Lower leg skin (tissue), 3 donors: Measurements from ENCODE around the gene LBHD1.

Source experiments
- CTCF ChIP-seq, 3 donors: fragments of 450-650 bp; IDR thresholded peaks; one replicate each; pipeline ENCODE4 v1.5.1; 2016; ENCODE audit warnings: antibody characterized with exemption in 3 of 3, mild to moderate bottlenecking in 3 of 3, moderate library complexity in 2 of 3
- POLR2A ChIP-seq, 2 donors: fragments of 450-650 bp; IDR thresholded peaks; one replicate each; pipeline ENCODE4 v1.6.1; 2016 to 2017; ENCODE audit warnings: antibody characterized with exemption in 2 of 2, mild to moderate bottlenecking in 1 of 2, moderate library complexity in 1 of 2

DNA sequence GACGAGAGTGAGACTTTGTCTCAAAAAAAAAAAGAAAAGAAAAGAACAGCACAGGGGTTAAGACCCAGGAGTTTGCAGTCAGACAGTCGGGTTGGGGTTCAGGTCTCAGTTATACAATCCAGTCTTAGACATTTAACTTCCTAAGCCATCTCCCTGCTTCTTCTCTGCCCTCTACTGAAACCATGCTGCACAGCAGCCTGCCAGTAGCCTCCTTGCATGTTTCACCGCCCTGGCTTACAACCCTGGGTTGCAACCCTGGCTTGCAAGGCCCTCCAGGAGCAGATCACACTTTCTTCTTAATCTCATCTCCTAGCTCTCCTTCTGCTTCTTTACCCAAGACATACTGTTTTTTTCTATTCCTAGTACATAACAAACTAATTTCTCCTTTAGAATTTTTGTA is 44.4 kb downstream of the LBHD1 start:
- TF ChIP-seq CTCF (IDR thresholded peaks at IDR 0.05) (no peak), POLR2A (IDR thresholded peaks at IDR 0.05) (no peak)
